GM18867 (cell line): ENCODE measurements around the gene SELPLG.
"Not testable (repeated sequence)": the region's sequence is repeated elsewhere in the genome, so short reads cannot be mapped to it uniquely, and the experiment has no call there.

ENCODE experiments used
- ATAC-seq: cut with Tn5 transposase; IDR thresholded peaks from one replicate; pipeline ENCODE4 v1.9.1; 2021; ENCODE audit warnings: mild to moderate bottlenecking, moderate library complexity; ENCODE audit not compliant: unreplicated experiment

Gene SELPLG

DNA sequence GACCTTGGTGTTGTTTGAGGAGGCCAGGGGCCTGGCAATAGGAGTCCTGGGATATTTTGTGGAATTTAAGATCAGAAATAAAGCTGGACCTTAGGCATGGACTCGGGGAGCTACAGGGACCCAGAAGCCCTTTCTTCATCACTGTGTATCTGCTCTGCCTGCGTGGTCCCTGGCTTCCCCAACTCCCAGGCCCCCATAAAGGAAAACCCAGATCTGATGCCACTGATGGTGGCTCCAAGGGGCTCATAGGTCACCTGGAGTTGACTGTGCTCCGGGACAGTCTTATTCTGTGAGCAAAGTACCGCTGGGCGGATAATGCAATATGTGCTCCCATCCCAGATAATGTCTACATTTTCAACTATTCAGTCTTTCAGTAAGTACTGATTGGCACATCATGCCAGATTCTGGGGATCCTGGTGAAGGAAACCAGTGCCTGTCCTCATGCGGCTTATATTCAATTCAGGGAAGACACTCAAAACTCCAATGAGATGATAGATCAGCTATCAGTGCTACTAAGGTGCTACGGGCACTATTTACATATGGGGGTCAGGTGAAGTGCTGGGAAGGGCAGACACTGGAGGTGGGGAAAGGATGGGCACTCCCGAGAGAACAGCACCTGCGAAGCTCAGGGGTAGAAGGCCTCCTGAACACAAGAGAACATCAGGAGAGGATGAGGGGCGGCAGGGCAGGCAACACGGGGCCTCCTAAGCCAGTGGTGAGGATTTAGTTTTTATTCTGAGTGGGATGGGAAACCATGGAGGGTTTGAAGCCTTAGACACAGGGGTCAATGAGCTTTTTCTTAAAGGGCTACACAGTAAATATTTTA lies 5.5 kb upstream of the SELPLG start:
- ATAC-seq: no peak

DNA sequence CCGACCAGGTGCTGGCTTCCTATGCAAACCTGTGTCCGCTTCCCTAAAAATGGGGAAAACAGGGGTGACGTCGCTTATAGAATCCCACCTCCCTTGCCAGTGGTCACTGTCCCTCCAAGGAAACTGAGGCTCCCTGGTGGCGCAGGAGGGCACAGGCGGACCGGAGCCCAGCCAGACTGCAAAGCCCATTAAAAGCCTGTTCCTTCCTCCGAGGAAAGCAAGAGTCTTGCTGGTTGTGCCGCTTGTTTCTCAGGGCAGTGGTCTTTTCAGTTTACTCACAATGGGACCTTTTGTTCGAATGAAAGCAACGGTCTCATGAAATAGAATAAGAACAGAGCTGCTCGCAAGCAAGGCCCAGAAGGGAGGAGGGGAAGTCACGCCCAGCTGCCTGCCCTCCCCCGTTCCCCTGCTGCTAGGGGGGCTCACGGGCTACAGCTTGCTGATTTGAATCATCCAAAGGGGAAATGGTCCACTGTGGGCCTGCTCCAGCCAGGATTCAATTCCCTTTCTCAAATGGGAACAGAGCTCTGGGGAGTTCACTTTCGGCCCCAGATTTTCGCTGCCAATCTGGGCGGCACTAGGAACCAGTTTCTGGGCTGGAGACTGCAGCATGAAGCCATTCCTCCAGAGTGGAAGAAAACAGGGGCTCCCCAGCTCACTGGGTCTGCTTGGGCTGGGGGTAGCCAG lies 4.6 kb upstream of the SELPLG start:
- ATAC-seq: no peak

DNA sequence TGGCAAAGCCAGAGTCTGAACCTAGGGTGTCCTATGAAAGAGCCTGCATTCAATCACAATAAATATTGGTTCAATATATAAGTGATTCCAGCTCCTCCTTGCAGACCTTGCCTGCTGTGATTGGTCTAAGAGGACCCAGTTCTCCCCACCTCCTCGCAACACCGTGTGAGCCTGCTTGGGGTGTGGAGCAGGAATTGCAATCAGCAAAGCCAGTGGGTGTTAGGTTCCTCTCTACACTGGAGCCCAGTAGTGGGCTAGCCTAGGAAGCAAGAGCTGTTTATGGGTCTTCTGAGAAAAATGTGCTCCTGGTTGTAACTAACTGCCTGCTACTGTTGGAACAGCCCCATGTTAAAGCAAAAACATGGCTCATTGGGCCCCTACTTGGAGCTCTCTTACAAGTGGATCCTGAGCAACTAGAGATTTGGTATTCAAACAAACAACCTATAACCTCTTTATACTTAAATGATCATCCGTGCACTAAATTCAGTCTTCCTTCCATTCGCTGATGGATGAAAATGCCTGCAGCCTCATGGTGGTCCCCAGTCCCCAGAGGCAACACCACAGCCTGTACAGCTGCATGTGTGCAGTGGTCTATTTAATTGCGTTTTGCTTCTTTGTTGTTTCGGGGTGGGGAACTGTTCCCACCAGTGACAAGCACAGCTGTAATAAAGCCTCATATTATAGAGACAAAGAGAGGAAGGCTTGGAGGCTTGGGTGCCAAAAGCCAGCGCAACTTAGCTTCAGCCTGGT lies 3.7 kb upstream of the SELPLG start:
- no peak for ATAC-seq

DNA sequence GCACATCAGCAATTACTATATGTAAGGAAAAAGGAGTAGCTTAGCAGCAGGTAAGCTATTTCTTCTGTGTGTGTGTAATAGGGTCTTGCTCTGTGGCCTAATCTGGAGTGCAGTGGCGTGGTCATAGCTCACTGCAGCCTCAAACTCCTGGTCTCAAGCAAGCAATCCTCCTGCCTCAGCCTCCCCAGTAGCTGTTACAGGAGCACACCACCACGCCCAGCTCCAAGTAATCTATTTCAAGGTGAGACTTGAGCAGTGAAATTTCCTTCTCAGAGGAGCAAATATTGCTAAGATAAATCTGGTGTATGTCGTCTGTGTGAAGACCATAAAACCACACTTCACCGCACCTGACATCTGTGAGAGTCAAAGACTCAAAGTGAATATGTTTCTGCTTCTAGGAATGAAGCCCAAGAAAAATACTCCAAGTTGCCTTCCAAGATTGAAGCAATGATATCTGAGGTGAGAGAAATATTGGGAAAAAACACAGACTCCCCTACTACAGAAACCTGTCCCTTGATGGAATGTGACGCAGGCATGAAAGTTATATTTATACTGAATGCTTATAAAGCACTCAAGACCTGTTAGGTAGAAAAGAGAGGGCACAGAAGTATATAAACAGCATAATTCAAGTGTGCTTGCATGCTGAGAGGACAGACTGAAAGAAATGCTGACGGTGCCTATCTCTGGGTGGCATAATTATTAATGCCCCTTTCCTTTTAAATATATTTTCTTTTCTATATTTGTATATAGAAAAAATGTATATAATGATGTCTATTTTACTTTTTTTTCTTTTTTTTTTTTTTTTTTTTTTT lies 2.5 kb upstream of the SELPLG start:
- no peak for ATAC-seq

DNA sequence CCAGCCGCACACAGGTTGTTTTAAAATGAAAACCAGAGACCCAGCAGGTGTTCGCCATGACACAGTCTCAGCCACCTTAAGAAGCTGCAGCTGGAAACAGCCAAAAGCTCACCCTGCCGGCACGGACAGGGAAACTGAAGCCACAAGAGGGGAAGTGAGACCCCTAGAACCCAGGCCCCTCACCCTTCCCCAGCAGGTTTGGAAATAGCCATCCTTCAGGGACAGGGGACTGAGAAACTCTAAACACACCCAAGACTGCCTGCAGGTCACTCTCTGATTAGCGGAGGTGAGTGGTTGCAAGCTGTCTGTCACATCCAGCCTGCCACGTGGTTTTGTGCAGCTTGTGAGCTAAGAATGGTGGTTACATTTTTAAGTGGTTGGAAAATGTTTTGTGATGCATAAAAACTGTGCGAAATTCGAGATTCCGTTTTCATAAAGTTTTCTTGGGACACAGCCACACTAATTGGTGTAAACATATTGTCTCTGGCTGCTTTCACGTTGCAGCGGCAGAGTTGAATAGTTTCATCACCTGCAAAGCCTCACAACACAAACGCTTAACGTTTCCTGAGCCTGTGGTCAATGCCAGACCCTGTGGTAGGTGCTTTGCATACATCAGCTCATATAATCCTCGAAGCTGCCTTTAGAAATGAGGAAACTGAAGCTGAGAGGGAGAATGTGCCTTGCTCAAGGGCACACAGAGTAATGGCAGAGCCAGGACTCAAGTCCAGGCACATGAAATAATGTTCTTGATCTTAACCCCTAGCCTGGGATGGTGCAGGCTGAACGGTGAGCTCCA lies 1.7 kb upstream of the SELPLG start:
- ATAC-seq: peak; percentile 52

DNA sequence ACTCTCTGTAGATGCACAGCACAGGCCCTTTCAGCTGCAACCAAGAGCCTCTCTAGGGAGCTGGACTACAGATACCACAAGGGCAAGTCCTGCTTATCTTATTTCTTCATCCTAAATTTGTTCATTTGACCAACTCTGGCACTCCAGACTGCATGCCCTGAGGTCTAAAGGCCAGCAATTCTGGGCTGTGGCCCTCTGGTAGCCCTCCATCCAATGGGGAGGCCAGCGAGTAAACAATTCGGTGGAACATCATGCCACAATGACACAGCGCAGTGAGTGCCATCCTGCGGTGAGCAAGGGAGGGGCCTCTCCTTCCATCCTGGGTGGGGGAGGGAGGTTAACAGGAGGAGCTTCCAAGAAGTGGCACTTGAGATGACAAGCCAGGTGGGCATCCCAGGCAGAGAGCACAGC lies 652 bp upstream of the SELPLG start:
- ATAC-seq: no peak

DNA sequence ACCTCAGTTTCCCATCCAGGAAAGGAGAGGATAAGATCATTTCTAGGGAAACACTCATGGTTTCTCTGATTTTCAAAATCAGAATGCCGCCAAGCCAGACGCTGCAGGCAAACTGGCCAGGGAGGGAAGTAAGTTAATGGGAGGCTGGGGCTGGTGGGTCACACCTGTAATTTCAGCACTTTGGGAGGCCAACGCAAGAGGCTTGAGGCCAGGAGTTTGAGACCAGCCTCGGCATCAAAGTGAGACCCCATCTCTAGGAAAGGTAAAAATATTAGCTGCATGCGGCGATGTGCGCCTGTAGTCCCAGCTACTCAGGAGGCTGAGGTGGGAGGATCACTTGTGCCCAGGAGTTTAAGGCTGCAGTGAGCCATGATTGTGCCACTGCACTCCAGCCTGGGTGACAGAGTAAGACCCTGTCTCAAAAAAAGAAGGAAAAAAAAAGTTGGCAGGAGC lies 587 bp downstream of the SELPLG start:
- no peak for ATAC-seq

DNA sequence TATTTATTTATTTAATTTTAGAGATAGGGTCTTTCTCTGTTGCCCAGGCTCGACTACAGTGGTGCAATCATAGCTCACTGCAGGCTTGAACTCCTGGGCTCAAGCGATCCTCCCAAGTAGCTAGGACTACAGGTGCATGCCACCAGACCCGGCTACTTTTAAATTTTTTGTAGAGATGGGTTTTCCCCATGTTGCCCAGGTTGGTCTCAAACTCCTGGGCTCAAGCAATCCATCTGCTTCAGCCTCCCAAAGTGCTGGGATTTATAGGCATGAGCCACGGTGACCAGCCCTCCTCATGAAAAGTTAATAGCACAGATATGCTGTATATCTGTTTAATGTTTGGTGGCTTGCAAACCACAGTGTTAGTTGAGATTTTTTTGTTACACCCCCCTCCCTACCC lies 2.4 kb downstream of the SELPLG start:
- ATAC-seq: not testable (repeated sequence)

DNA sequence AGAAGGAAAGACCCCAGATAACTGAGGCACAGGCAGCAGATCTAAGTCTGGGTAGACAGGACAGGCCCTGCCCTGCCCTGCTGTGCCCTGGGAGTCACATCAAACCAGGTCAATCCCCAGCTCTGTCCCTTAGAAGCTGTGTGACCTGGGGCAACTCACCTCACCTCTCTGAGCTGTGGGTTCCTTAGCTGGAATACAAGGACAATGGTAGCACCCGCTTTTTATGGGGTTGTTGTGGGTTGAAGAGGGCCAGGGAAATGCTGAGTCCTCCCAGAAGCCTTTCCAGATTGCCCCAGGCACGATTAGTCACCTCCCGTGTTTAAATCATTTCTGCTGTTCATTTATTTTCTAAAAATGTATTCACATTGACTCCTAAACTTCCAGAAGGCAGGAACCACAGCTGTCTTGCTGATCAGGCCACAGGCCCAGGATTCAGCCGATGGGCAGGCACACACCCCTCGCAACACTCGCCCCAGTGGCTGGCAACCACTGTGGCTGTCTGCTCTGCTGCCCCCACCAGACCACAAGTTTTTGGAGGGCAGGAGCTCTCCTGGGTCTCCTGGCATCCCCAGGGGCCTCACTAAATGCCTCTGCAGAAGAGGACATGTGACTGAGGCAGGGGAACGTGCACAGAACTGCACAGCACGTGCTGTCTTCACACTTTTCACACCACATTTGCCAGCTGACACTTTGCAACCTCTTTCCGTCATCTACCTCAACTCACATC lies 3.0 kb downstream of the SELPLG start:
- ATAC-seq: no peak

DNA sequence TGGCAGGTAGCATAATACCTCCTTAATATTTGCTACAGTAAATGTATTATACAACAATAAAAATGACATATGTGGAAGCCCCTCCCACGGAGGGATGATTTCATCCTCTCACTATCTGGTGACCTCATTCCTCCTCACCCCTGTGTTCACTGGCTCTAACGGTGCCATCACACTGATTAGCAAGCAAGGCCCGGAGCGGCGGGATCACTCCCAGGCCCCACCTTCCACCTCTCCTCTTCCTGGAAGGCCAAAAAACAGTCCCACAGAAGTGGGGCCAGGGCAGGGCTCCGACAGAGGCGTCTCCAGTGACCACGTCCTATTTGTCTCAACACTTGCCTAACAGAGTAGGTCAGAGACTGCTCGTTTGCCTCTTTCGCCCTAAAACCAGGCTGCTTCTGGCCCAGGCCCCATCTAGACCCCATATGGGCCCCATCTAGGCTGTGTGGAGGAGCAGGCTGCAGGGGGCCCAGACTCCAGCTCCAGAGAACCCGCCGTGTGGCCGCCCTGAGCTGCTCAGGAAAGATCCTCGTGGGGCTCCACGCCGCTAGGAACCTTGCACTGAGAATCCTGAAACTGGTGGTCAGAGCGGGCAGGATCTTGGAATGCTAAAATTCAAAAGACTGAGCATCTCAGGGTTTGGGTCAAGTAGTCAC lies 3.7 kb downstream of the SELPLG start:
- ATAC-seq: no peak

DNA sequence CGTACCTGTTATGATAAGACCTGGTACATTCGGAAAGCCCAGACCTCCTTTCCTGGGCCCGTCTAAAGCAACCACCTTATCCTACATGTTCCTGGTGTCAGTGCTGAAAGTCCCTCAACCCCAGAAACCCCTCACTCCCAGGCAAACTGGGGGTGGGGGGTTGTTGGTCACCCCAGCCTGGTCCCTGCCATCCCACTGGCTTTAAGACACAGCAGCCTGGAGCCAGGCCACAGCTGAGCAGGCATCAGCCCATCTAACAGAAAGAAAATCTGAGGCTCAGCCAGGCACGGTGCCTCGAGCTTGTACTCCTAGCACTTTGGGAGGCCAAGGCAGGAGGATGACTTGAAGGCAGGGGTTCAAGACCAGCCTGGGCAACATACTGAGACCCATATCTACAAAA lies 4.5 kb downstream of the SELPLG start:
- ATAC-seq: no peak

DNA sequence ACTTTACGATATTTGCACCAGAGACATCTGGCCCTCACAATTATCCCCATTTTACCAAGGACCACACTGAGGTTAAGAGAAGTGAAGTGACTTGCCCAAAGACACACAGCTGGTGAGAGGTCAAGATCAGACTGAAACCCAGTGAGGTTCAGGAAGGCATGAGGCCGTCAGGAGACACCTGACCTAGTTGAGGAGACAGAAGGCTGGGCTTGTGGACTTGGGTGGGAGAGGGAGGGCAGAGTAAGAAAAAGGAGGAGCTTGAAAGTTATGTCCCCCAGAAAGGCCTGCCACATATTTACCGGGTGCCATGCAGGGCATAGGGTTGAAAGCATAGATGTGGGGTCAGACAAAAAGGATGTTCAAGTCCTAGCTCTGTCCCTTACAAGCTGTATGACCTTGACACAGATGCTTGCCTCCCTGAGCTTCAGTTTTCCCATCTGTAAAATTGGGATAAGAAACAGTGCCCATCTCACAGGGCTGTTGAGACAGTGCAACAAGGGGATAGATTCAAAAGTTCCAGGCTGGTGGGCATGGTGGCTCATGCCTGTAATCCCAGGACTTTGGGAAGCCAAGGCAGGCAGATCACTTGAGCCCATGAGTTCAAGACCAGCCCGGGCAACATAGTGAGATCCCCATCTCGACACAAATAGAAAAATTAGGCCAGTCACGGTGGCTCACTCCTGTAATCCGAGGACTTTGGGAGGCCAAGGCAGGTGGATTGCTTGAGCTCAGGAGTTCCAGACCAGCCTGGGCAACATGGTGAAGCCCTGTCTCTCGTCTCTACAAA lies 6.4 kb downstream of the SELPLG start:
- no peak for ATAC-seq

DNA sequence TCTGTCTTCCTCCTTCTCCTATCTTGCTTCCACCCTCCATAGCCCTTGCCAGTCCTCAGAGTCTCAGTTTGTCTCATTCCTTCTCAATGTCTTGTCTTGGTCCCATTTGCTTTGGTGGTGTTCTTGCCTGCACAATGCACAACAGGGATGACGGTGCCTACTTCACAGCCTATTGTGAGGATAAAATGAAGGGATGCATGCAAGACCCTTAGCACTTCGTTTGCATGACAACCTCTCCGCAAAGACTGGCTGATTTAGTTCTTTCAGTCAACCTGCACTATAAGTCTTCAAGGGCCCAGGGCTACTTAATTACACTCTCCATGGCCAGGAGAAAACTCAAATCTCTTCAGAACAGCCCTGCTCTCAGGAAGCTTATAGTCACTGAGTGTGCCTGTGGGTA lies 8.5 kb downstream of the SELPLG start:
- no peak for ATAC-seq

DNA sequence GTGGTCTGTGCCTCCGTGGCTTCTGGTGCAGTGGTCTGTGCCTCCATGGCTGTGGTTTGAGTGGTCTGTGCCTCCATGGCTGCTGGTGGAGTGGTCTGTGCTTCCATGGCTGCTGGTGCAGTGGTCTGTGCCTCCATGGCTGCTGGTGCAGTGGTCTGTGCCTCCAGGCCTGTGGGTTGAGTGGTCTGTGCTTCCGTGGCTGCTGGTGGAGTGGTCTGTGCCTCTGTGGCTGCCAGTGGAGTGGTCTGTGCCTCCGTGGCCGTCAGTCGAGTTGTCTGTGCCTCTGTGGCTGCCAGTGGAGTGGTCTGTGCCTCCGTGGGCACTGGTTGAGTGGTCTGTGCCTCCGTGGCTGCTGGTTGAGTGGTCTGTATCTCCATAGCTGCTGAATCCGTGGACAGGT lies 10.1 kb downstream of the SELPLG start:
- ATAC-seq: no peak

DNA sequence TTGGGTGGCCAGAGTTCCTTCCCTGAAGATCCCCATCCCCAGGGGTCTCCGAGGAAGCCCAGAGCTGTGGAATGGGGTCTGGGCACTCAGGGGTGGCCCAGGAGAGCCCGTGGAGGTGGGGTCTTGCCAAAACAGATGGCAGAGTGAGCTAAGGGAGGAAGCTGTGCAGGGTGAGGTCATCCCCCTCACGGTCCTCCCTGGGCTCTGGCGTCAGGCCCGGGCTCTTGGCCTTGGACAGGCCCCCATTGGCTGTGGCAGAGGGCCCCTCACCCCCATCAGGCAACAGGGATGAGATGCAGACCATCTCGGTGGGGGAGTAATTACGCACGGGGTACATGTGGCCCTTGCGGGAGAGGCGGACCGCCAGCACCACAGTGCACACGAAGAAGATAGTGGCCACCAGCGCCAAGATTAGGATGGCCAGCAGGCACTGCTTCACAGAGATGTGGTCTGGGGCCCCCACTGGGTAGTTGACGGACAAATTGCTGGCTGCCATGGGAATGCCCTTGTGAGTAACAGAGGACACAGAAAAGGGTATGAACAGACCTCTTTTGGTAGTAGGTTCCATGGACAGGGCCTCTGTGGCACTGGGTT lies 10.7 kb downstream of the SELPLG start:
- ATAC-seq: no peak

DNA sequence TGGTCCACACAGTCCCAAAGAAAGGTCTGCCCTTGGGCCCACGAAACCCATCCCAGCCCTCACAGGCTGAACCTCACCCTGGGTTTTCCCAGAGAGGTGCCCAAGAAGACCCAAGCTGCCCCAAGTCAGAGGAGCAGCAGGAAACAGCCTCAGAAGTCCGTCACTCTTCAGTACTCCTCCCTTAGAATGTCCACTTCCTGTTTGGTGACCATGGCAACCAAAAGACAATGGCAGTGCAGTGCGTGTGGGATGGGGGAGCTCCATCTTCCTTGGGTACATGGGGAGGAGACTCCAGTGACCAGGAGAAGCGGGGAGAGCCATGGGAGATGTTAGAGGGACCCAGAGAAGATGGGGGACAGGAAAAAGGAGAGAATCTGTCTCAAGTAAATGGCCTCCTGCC lies 11.3 kb downstream of the SELPLG start:
- ATAC-seq: no peak

DNA sequence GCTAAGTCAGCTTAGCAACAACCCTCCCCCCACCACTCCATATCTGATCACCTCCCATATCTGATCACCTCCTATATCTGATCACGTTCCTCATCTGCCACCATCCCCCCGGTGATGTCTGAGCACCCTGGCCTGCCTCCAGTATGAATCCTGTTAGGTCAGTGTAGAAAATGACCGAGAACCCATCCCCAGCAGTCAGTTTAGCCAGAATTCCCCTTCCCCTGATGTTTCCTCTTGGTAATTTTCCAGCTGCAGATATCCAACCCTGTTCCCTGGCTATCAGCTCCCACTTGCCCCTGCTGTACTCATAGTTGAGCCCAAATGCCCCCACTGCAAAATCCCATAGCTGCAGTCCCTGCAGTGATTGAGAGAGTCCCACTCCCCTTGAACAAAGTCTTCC lies 12.5 kb downstream of the SELPLG start:
- ATAC-seq: no peak
